Mucosa of descending colon (tissue), 3 donors: ENCODE data around the gene F9. TPM values are rescaled to one million over a fixed set of nuclear protein-coding genes. Genes with fewer than 3 reads are reported as not detected.

Source experiments
- ATAC-seq: fragments of 200-7000 bp; cut with Tn5 transposase; one replicate; pipeline ENCODE4 v1.9.1; 2020; ENCODE audit warnings: mild to moderate bottlenecking, moderate library complexity
- DNase-seq, 3 donors: peaks; one replicate each; pipeline ENCODE4 v3.0.0-alpha.2; 2020
- H3K36me3 ChIP-seq: fragments of 200-600 bp; one replicate; pipeline ENCODE4 v1.8.0; 2021; ENCODE audit warnings: low read depth, mild to moderate bottlenecking
- H3K4me1 ChIP-seq: fragments of 200-600 bp; one replicate; pipeline ENCODE4 v1.8.0; 2021; ENCODE audit warnings: low read depth, mild to moderate bottlenecking
- H3K4me3 ChIP-seq: fragments of 200-600 bp; one replicate; pipeline ENCODE4 v1.8.0; 2021; ENCODE audit warnings: mild to moderate bottlenecking
- H3K9me3 ChIP-seq: fragments of 200-600 bp; one replicate; pipeline ENCODE4 v1.8.0; 2021; ENCODE audit warnings: mild to moderate bottlenecking
- intact Hi-C, 2 donors: fragments of 100-400 bp; cut with DNase I in 1 of 2; cut with micrococcal nuclease in 1 of 2; formaldehyde crosslinking; loops; one replicate each; pipeline versions ENCODE4 v1.11.0 to v1.11.1; 2022; cut with DNase I, micrococcal nuclease
- total RNA-seq, 3 donors: library from RNA; stranded (reverse); fragmentation: NEBNext Ultra II Directional in 2 of 3; extraction: Animal tissue kit (Norgen Biotek cat#: 25700) in 2 of 3; gene quantifications; one replicate each; pipeline versions ENCODE4 v1.2.1 to v1.2.4, GENCODE V29; 2021 to 2023
- TF ChIP-seq, protein P1 (sequence below): fragments of 200-600 bp; IDR thresholded peaks from one replicate; pipeline ENCODE4 v1.8.0; 2022; ENCODE audit warnings: antibody characterized with exemption, mild to moderate bottlenecking
- donor health status: DM: no; HTN: no; CAD: no; lungs with moderate emphysema.
- donor health status: DM: no; HTN: no; CAD: no.
- donor health status: DM: no; HTN: yes; CAD: no.

Gene F9
- total RNA-seq, 3 donors from 2014 or later: not detected

GRCh38 chrX:139600105-139600504 is 69.6 kb downstream of the F9 start:
- TF ChIP-seq, protein P1, sequence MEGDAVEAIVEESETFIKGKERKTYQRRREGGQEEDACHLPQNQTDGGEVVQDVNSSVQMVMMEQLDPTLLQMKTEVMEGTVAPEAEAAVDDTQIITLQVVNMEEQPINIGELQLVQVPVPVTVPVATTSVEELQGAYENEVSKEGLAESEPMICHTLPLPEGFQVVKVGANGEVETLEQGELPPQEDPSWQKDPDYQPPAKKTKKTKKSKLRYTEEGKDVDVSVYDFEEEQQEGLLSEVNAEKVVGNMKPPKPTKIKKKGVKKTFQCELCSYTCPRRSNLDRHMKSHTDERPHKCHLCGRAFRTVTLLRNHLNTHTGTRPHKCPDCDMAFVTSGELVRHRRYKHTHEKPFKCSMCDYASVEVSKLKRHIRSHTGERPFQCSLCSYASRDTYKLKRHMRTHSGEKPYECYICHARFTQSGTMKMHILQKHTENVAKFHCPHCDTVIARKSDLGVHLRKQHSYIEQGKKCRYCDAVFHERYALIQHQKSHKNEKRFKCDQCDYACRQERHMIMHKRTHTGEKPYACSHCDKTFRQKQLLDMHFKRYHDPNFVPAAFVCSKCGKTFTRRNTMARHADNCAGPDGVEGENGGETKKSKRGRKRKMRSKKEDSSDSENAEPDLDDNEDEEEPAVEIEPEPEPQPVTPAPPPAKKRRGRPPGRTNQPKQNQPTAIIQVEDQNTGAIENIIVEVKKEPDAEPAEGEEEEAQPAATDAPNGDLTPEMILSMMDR: no peak
- H3K4me3 ChIP-seq: no peak overlapping the region
- DNase-seq (no peak), ATAC-seq (no peak)
- H3K36me3 ChIP-seq: no peaks in the 10 kb centered on the region
- H3K4me1 ChIP-seq: no peaks in the 10 kb centered on the region
- intact Hi-C loops: no loop called here
- no peaks in the 10 kb centered on the region for H3K9me3 ChIP-seq

Other genes with a start within 250 kb of the F9 start
- gene MCF2, start 177.4 kb downstream of the F9 start, total RNA-seq: under 1 TPM in 2 of 3 donors, not detected in 1; 0.06 to 0.14 TPM